Measurements from ENCODE around the gene DYNLT3.

DNA sequence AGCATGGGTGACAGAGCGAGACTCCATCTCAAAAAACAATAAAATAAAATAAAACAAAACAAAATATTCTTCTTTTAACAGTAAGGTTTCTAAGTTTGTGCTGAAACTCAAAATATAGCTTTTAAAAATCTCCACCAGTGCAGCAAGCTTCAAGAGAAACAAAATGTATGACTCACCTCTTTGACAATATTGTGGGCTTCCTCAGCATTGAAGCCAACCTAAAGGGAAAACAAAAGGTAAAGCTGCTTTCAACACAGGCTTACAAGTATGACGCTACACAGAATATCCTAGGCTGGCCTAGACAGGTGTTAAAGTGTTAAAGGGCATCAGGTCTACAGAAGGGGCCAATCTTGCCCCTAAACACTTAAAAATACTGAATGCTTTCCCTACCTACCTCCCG lies 1.2 kb downstream of the DYNLT3 start:
- TF ChIP-seq CTCF (IDR thresholded peaks at IDR 0.05) (no peak), POLR2A (IDR thresholded peaks at IDR 0.05) (no peak)

Measured in heart left ventricle (tissue), 13 donors.